SK-N-DZ (cell line): ENCODE data around the gene TIGD4. TPM values are rescaled to one million over a fixed set of nuclear protein-coding genes. Genes with fewer than 3 reads are reported as not detected.
A peak's percentile ranks its signal among the peaks of the same experiment; 100 is the strongest.

Source experiments
- DNase-seq: peaks from one replicate; pipeline ENCODE4 v3.0.0-alpha.2; 2015; ENCODE audit warnings: low spot score
- polyA plus RNA-seq, 2 experiments: library from polyadenylated mRNA; depleted of rRNA; stranded (reverse); fragments of >200 nt; gene quantifications; 2 replicates each; pipeline ENCODE4 v1.2.3, GENCODE V29; 2014

The TIGD4 gene
- 1.2 and 1.8 TPM in 2 replicates for polyA plus RNA-seq (2014; cell fraction: cytosol; rRNA removed)
- polyA plus RNA-seq (2014; cell fraction: nucleus; rRNA removed), result 0.68 and 1.9 TPM in 2 replicates

GRCh38 chr4:152779513-152780266 lies at the start of gene TIGD4, which contains the start of gene ARFIP1:
TIGD4 (minus strand) TSS chr4:152779730; CDS start chr4:152771004, 8,726 bp downstream.
ARFIP1 (plus strand) TSS chr4:152779954; CDS start chr4:152829634, 49,680 bp downstream.
- DNase-seq, result peak; percentile 95

- no peak for DNase-seq
These were observed 48.6 kb upstream of the TIGD4 start for GRCh38 chr4:152828122-152828521.

GRCh38 chr4:152825336-152825735 lies 45.8 kb upstream of the TIGD4 start:
- DNase-seq, result no peak

DNA sequence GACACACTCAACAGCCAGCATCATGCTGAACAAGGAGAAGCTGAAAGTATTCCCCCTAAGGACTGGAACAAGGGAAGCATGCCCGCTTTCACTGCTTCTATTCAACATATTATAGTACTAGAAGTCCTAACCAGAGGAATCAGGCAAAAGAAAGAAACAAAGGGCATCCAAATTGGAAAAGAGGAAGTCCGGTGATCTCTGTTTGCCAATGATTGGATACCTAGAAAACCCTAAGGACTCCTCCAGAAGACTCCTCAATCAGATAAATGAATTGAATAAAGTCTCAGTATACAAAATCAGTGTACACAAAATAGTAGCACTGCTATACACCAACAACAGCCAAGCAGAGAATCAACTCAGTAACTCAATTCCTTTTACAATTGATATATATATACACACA lies 45.0 kb upstream of the TIGD4 start:
- no peak for DNase-seq

- no peak for DNase-seq
These were observed 42.8 kb upstream of the TIGD4 start for GRCh38 chr4:152822323-152822722.

- DNase-seq, result no peak
These were observed 40.5 kb upstream of the TIGD4 start for GRCh38 chr4:152820073-152820472.

- DNase-seq, result no peak
These were observed 39.6 kb upstream of the TIGD4 start for GRCh38 chr4:152819026-152819645.

- no peak for DNase-seq
These were observed 37.8 kb upstream of the TIGD4 start for GRCh38 chr4:152817331-152817730.

DNA sequence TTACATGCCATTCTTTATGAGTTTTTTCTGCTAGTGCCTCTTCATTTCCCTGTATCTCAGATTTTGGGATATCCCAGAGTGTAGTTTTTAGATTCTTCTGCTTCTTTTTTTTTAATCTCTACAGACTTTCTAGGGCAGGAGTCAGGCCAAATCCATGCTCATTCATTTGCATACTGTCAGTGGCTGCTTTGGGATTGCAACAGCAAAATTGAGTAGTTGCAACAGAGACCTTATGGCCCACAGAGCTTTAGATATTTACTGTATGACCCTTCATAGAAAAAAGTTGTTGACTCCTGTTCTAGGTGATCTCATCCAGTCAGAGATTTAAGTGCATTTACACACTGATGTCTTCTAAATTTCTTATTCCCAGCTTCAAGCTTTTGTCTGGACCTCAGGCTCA lies 35.5 kb upstream of the TIGD4 start:
- no peak for DNase-seq

DNA sequence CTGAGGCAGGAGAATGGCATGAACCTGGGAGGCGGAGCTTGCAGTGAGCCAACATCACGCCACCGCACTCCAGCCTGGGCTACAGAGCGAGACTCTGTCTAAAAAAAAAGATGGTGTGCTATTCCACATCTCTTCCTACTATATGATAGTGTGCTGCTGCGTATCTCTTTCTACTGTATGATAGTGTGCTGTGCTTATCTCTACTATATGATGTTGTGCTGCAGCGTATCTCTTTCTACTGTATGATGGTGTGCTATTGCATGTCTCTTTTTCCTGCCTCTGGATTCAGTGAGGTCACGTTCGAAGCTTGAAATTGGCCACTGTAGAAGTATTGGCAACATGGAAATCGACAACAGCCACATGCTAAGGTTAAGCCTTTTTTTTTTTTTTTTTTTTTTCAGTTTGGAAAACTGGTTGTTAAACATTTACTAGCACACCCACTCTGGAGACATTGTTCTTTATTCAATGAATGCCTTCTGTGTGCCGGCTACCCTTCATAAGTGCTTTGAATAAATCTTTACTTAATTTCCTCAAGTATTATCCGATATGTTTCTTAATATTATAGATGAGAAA lies 31.3 kb upstream of the TIGD4 start:
- DNase-seq, result no peak

DNA sequence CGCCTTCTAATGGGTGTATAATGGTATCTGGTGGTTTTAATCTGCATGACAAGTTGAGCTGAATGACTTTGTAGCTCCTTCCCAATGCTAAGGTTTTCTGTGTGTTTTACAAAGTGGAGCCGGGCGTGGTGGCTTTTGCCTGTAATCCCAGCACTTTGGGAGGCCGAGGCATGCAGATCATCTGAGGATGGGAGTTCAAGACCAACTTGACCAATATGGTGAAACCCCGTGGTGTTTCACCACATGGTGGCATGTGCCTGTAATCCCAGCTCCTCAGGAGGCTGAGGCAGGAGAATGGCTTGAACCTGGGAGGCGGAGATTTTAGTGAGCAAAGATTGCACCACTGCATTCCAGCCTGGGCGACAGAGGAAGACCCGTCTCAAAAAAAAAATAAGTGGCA lies 29.1 kb upstream of the TIGD4 start:
- DNase-seq, result no peak

DNA sequence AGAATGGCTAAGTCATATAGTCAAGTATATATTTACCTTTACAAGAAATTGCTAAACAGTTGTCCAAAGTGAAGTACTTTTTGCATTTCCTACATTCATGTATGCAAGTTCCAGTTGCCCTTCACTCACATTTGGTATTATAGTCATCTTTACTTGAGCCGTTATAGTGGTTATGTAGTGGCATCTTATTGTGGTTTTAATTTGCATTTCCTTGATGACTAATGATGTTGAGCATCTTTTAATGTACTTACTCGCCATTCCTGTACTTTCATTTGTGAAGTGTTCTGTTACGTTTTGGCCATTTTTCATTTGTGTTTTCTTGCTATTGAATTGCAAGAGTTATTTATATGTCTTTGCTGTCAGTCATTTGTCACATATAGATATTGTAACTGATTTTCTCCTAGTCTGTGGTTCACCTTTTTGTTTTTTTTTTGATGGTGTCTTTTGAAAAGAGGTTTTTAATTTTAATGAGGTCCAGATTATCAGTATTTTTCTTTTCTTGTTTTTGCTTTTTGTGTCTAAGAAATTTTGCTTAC lies 27.8 kb upstream of the TIGD4 start:
- DNase-seq, result no peak

- no peak for DNase-seq
These were observed 27.1 kb upstream of the TIGD4 start for GRCh38 chr4:152806501-152807125.

- no peak for DNase-seq
These were observed 26.3 kb upstream of the TIGD4 start for GRCh38 chr4:152805818-152806217.

GRCh38 chr4:152805071-152805650 lies 25.6 kb upstream of the TIGD4 start:
- no peak for DNase-seq

- DNase-seq, result peak; percentile 17
These were observed 24.0 kb upstream of the TIGD4 start for GRCh38 chr4:152803541-152803940.

GRCh38 chr4:152795891-152796290 lies 16.4 kb upstream of the TIGD4 start:
- no peak for DNase-seq

DNA sequence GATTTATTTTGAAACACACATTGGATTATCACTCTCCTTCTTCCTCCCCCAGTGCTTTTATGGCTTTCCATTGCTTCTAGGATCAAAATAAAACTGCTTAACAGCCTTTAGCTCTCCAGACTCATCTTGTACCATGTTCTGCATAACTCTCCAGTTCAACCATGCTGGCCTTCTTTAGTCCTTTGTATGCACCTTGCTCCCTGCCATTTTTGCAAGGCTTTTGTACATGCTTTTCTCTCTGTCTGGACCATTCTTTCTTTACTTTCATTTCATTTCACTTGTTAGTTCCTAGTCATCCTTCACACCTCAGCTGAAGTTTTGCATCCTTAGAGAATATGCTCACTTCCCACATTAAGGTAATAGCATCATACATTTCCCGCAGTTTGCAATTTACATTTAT lies 7.1 kb upstream of the TIGD4 start:
- DNase-seq, result no peak

GRCh38 chr4:152785639-152786615 lies 6.4 kb upstream of the TIGD4 start:
- DNase-seq, result no peak
